ENCODE data around the gene ARAP3.

The ARAP3 gene

GRCh38 chr5:141672071-141672840 lies 9.8 kb downstream of the ARAP3 start:
- no peak for DNase-seq

DNA sequence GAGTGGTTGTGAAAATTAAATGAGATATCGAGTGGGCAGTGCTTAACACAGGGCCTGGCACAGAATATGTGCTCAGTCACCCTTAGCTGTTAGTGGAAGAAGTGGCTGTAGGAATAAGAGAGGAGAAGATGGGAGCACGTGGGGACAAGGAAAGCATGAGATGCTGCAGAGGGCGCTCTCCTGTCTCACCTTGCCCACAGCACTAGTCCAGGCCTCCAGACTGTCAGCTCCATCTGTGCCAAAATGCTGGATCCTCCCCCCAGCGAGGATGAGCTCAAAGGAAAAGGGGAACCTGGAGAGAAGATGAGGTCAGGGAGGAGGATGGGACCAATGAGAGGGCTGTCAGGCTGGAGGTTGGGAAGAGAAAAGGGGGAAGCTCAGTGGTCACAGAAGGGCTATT lies 12.5 kb downstream of the ARAP3 start:
- DNase-seq = peak in 1 of 56 donors; percentile 10

DNA sequence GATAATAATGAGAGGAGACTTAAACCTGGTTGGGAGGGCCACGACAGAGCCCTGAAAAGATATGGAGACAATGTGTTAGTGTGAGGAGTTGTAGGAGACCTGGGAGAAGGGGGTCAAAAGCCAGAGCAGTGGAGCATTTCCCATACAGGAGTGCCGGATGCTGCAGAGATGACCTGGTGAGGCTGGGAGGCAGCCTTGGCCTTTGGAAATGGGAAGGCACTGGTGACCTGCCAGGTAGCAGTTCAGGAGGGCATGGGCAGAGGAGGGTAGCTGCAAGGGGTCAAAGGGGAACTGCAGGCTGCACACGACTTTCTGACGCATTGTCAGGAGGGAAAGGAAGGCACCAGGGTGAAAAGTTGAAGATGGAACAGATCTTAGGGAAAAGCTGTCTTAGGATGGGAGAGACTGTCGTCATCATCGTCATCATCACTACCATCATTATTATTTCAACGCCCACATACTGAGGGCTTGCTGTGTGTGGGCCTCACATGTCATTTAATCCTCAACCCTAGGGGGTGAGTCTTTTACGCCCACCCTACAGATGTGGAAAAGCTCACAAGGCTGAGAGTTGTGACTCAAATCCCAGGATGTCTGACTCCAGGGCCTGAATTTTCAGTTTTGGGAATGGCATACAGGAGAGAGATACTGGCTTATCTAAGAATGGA lies 13.3 kb downstream of the ARAP3 start:
- peak in 27 of 56 donors; percentile 5 to 80 (median 43) for DNase-seq

DNA sequence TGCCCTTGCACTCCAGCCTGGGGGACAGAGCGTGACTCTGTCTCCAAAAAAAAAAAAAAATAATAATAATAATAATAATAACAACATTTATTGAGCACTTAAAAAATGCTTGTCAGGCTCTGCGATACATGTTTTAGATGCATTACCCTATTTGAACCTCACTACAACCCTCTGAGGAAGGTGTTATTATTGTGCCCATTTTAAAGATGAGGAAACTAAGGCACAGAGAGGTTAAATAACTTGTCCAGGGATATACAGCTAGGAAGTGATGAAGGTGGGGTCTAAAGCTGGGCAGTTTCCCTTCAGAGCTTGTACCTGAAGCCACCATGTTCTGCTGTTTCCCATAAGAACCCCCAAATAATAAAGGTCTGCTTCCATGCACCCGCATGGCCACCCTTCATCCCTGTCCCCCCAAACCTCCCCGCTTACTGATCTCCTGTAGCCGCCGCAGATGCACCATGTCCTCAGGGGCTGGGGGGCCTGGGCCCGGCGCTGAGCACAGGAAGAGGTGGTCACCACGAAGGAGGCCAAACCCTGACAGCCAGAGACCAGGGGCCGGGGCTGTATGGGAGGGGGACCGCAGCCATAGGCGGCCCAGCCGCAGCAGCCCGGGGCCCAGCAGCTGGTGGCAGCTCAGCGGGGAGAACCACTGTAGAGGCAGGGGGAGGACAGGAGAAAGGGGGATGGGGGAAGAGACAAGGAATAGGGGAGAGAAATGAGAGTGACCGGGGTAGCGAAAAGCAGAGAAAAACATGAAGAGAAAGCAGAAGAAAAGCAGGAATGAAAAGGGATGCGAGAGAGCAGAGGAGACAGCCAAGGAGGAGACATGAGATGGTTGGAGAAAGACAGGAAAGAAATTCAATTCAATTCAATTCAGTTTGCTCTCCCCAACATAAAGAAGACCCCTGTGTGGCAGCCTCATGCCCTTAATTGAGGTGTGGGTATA lies 15.8 kb downstream of the ARAP3 start:
- no peak for DNase-seq

- peak in 49 of 56 donors; percentile 19 to 86 (median 46) for DNase-seq
Measured at GRCh38 chr5:141664733-141665461, 17.1 kb downstream of the ARAP3 start.

GRCh38 chr5:141663506-141663905 lies 18.5 kb downstream of the ARAP3 start:
- no peak for DNase-seq

GRCh38 chr5:141662028-141662427 lies 20.0 kb downstream of the ARAP3 start:
- DNase-seq = no peak

- DNase-seq = no peak
Measured at GRCh38 chr5:141657937-141658545, 24.0 kb downstream of the ARAP3 start.

DNA sequence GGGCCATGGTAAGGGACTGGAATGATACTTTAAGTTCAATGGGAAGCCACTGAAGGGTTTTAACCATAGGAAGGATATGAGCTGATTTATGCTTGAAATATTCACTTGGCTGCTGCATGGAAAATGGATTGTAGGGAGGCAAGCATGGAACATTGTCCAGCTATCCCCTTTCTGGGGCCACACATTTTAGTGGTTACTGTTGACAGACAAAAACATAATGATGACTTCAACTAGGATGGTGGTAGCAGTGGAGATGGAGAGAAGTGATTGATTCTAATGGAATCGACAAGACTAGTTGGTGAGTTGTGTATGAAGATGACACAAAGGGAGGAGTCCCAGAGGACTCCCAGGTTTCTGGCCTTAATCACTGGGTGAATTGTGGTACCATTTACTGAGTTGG lies 24.6 kb downstream of the ARAP3 start:
- no peak for DNase-seq

GRCh38 chr5:141656396-141656795 lies 25.6 kb downstream of the ARAP3 start:
- no peak for DNase-seq

DNA sequence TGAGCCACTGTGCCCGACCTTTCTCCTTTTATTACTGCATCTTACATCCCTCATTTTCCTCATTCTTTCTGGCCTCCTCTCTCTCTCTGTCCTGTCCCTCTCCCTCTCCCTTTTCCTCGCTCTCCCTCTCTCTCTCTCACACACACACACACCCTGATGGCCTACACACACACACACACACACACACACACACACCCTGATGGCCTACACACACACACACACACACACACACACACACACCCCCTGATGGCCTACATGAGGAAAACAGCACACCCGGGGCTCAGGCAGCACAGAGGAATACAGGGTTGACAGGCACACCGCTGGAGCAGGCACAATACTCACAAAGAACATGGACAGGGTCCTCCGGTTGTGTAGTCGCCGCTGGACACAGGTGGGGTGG lies 27.0 kb downstream of the ARAP3 start:
- DNase-seq = no peak

GRCh38 chr5:141654298-141654697 lies 27.7 kb downstream of the ARAP3 start:
- DNase-seq = no peak

DNA sequence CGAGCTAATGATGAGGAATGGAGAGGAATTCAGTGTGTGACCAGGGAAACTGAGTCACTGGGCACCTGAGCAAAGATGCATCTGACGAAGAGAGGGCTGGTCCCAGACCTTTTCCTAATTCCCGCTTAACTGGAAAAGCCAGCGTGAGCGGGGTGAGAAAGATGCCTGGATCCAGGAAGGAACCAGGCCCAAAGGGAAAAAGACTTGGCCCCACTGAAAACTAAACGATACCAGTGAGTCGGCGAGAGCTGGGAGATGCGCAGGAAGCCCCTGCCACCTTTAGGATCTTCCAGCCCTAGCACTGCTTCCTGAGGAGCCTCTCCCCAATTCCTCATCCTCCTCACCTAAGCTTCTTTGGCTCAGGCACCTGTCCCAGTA lies 30.3 kb downstream of the ARAP3 start:
- no peak for DNase-seq

DNA sequence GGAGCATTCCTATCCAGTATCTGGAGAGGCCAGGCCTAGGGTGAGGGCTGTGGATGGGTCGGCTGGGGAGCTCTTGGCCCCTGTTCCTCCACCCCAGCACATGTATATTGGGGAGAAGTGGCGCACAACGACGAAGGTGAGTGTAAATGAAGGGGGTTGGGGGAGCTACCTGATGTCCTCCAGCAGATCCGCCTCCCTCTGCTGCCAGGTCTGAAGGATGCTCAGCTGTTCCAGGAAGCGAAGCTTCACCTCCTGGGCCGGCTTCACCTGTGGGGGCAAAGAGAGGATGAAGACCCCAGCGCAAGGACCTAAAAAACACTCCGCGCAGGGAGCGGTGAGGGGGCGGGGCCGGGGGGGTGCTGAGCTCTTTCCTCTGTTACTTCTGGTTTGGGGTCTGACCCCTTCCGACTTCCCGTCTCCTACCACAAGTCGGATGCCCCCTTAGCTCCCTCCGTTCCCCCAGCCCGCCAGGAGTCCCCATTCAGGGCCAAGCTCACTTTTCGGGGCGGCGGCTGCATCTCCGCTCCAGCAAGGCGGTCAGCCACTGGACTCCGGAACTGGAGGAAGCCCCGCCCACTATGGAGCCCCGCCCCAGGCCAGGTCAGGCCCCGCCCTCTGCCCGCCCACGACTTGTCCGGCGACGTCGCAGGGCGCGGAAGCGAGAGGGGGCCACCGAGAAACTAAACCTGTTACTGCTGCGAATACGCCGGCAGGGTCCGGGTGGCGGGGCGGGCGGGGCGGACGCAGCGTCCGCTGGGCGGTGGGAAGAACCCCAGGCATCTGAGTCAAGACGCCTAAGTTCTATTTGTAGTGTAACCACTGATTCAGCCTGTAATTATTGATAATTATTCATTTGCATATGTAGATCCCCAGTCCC lies 30.9 kb downstream of the ARAP3 start, which contains the start of gene FCHSD1:
Gene FCHSD1 (minus strand): TSS at position 568 of the 877 bp plus-strand sequence. CDS start 50 bp downstream, at position 518.
- peak in 52 of 56 donors; percentile 23 to 91 (median 74) for DNase-seq

DNA sequence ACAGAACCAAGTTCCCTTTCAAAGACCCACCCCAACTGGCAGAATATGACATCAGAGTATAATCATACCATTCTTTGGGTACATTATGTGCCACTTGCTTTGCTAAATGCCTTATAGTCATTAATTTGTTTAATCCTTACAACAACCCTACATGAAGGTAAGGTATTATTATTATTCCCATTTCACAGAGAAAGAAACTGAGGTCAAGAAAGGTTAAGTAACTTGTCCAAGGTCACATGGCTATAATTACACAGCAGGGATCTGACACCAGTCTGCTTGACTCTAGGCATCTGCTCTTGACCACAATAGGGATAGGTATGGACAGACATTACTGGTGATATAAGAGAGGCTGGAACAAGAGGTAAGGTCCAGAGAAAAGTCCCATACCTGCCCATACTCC lies 32.1 kb downstream of the ARAP3 start:
- DNase-seq = no peak

DNA sequence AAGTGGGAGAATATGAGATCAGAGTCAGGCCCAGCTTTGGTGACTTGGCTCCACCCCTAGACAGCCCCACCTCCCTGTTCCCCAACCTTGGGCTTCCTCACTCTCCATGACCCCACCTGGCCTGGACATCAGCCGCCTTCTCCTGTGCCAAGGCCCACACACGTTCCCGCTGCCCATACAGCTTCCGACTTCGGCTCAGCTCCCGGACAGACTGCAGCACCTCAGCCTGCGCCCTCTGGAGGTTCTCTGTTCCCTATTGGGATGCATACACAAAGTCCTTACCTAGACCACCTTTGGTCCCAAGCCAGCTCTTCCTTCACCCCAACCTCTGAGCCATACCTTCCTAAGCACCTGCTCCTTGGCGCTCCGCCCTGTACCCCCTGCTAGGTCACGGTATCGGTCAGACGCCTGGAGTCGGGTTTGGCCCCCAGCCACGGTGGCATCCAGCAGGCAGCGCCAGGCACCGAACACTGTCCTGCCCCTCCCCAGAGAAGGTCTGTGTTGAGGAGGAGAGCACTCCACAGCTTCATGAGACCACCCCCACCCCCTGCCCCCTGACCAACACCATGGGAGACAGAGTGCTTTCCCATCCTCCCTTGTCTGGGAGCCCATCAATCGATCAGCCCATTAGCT lies 32.9 kb downstream of the ARAP3 start:
- DNase-seq = no peak

GRCh38 chr5:141647851-141648250 lies 34.2 kb downstream of the ARAP3 start:
- DNase-seq = no peak

DNA sequence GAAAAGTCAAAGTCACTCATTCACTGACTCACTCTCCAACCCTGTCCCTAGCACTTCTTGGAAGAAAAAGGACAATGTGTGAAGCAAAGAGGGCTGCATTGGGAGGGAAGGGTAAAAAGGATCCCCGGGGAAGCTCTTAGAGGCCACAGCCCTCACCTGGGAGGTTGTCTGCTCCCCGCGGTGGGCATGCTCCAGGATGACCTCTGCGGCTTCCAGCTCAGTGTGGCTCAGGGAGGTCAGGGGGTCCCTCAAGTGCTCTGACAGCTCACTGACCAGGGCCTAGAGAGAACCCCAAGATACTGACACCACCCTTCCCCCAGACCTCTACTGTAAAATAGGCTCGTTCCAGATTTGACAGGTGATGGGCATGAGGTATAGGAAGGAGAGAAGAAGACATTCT lies 34.8 kb downstream of the ARAP3 start:
- no peak for DNase-seq

GRCh38 chr5:141646026-141646425 lies 36.0 kb downstream of the ARAP3 start:
- peak in 22 of 56 donors; percentile 5 to 70 (median 39) for DNase-seq
